K562 (cell line): ENCODE data around the gene LRP1-AS. TPM values are rescaled to one million over a fixed set of nuclear protein-coding genes. Genes with fewer than 3 reads are reported as not detected.
A peak's percentile ranks its signal among the peaks of the same experiment; 100 is the strongest.

Experiments
- CCAR2 ChIP-seq: fragments of 200-400 bp; formaldehyde crosslinking; IDR thresholded peaks from 2 replicates; pipeline ENCODE4 v1.6.1; 2017; ENCODE audit warnings: mild to moderate bottlenecking, low read depth, low read length
- DIDO1 ChIP-seq: fragments of 450-650 bp; IDR thresholded peaks from 2 replicates; pipeline ENCODE4 v1.6.1; 2016; ENCODE audit warnings: low read depth, missing biosample characterization, missing genetic modification characterization
- EHMT2 ChIP-seq: fragments of 450-650 bp; IDR thresholded peaks from 2 replicates; pipeline ENCODE4 v1.6.1; 2018; ENCODE audit warnings: antibody characterized with exemption
- HLTF ChIP-seq: fragments of 450-650 bp; IDR thresholded peaks from 2 replicates; pipeline ENCODE4 v1.6.1; 2016
- IFI16 ChIP-seq: fragments of 250-450 bp; sonication (Bioruptor Pico); IDR thresholded peaks from 2 replicates; pipeline ENCODE4 v2.1.2; 2022; ENCODE audit warnings: mild to moderate bottlenecking, inconsistent platforms
- JUND ChIP-seq, 2 experiments: IDR thresholded peaks; 2 replicates in 1 of 2; 3 replicates in 1 of 2; pipeline ENCODE4 v1.6.1; 2011; ENCODE audit warnings: borderline replicate concordance in 2 of 2, low read depth in 2 of 2, low read length in 2 of 2, improper control_type of control experiment in 1 of 2, missing biosample characterization in 1 of 2, missing genetic modification characterization in 1 of 2, missing genetic modification reagents in 1 of 2
- MECOM ChIP-seq: fragments of 250-450 bp; sonication (Bioruptor Pico); IDR thresholded peaks from 2 replicates; pipeline ENCODE4 v1.8.0; 2022; ENCODE audit warnings: inconsistent platforms
- MIER1 ChIP-seq: fragments of 450-650 bp; IDR thresholded peaks from 2 replicates; pipeline ENCODE4 v1.6.1; 2016; ENCODE audit warnings: antibody characterized with exemption, mild to moderate bottlenecking, low read depth
- NR3C1 ChIP-seq: sonication (generic); formaldehyde crosslinking; IDR thresholded peaks from 2 replicates; pipeline ENCODE4 v1.8.1; 2022; ENCODE audit warnings: missing genetic modification reagents
- POLR3A ChIP-seq: IDR thresholded peaks from 2 replicates; pipeline ENCODE4 v1.6.1; 2011; ENCODE audit warnings: borderline replicate concordance, mild to moderate bottlenecking, moderate library complexity; ENCODE audit not compliant: insufficient read length, insufficient read depth; ENCODE audit errors: extremely low read depth
- PPARD ChIP-seq: fragments of 250-450 bp; sonication (Bioruptor Pico); IDR thresholded peaks from 2 replicates; pipeline ENCODE4 v1.8.0; 2022; ENCODE audit warnings: inconsistent platforms, mild to moderate bottlenecking, moderate library complexity
- SMARCB1 ChIP-seq: IDR thresholded peaks from 2 replicates; pipeline ENCODE4 v1.6.1; 2011; ENCODE audit warnings: improper control_type of control experiment, low read depth; ENCODE audit not compliant: insufficient read length
- SRSF1 ChIP-seq: fragments of 200-400 bp; formaldehyde crosslinking; IDR thresholded peaks from 2 replicates; pipeline ENCODE4 v1.6.1; 2017; ENCODE audit warnings: mild to moderate bottlenecking, low read depth, low read length, moderate library complexity
- TBL1XR1 ChIP-seq, 2 experiments: IDR thresholded peaks; 2 replicates each; pipeline ENCODE4 v1.6.1; 2012; ENCODE audit warnings: improper control_type of control experiment in 2 of 2, low read length in 2 of 2, mild to moderate bottlenecking in 1 of 2
- XRCC3 ChIP-seq: fragments of 450-650 bp; IDR thresholded peaks from 2 replicates; pipeline ENCODE4 v1.6.1; 2017; ENCODE audit warnings: mild to moderate bottlenecking, moderate library complexity
- ZFPM2 ChIP-seq: fragments of 250-450 bp; sonication (Bioruptor Pico); IDR thresholded peaks from 2 replicates; pipeline ENCODE4 v1.5.1; 2022; ENCODE audit warnings: mild to moderate bottlenecking
- ZFX ChIP-seq: sonication (generic); formaldehyde crosslinking; IDR thresholded peaks from 2 replicates; pipeline ENCODE4 v1.8.0; 2022; ENCODE audit warnings: mild to moderate bottlenecking, missing genetic modification reagents, moderate library complexity
- ZNF584 ChIP-seq: fragments of 200-800 bp; sonication (Bioruptor generic); IDR thresholded peaks from 2 replicates; pipeline ENCODE4 v1.6.1; 2016; ENCODE audit warnings: low read depth, mild to moderate bottlenecking, missing genetic modification characterization, missing compliant biosample characterization
- ZNF766 ChIP-seq: fragments of 200-800 bp; sonication (Bioruptor generic); conservative IDR thresholded peaks from 2 replicates; pipeline ENCODE4 v1.6.1; 2016; ENCODE audit warnings: missing genetic modification characterization, missing compliant biosample characterization
- polyA plus RNA-seq, 8 experiments: library from polyadenylated mRNA; depleted of rRNA in 4 of 8; stranded (reverse) in 5 of 8; unstranded in 3 of 8; fragments of >200 nt; fragmentation: Nextera tagmentation in 2 of 8; fragmentation: Illumina TruSeq in 1 of 8; extraction: Ambion mirVana in 2 of 8; extraction: Trizol in 1 of 8; gene quantifications; 2 replicates each; pipeline versions ENCODE4 v1.2.1 to v1.2.3, GENCODE V29; 2011 to 2014; ENCODE audit warnings: inconsistent platforms in 1 of 8, missing spikeins in 1 of 8
- total RNA-seq, 7 experiments: library from RNA; depleted of rRNA in 6 of 7; stranded (reverse); fragments of >200 nt in 6 of 7; fragmentation: Illumina TruSeq in 2 of 7; extraction: Trizol in 2 of 7; gene quantifications; 2 replicates each; pipeline versions ENCODE4 v1.2.1 to v1.2.3, GENCODE V29; 2011 to 2021; ENCODE audit warnings: low replicate concordance in 1 of 7
- TF ChIP-seq, protein P1 (sequence below): fragments of 450-650 bp; conservative IDR thresholded peaks from 2 replicates; pipeline ENCODE4 v1.6.1; 2016; ENCODE audit warnings: missing genetic modification characterization, low read depth, mild to moderate bottlenecking, missing compliant biosample characterization, moderate library complexity
- TF ChIP-seq, protein P2 (sequence below), 2 experiments: fragments of 250-450 bp in 1 of 2; fragments of 450-650 bp in 1 of 2; sonication (Bioruptor Pico) in 1 of 2; IDR thresholded peaks; 2 replicates each; pipeline versions ENCODE4 v1.6.1 to v1.8.0; 2016 to 2021; ENCODE audit warnings: mild to moderate bottlenecking in 2 of 2, moderate library complexity in 2 of 2, missing compliant biosample characterization in 1 of 2, missing genetic modification characterization in 1 of 2
- TF ChIP-seq, protein P3 (sequence below), 2 experiments: fragments of 450-650 bp in 1 of 2; sonication (generic) in 1 of 2; formaldehyde crosslinking; conservative IDR thresholded peaks; 2 replicates each; pipeline versions ENCODE4 v1.4.0 to v1.8.1; 2020 to 2022; ENCODE audit warnings: mild to moderate bottlenecking in 1 of 2, missing genetic modification reagents in 1 of 2
- TF ChIP-seq, protein P4 (sequence below): fragments of 250-450 bp; sonication (Bioruptor Pico); IDR thresholded peaks from 2 replicates; pipeline ENCODE4 v1.8.0; 2021; ENCODE audit warnings: borderline replicate concordance, mild to moderate bottlenecking, moderate library complexity; ENCODE audit not compliant: poor library complexity, severe bottlenecking

LRP1-AS gene
- total and polyA plus RNA-seq, 9 of the 15 experiments (the other 6 are each of a cell fraction or from before 2014, with no cell fraction given): not detected

DNA sequence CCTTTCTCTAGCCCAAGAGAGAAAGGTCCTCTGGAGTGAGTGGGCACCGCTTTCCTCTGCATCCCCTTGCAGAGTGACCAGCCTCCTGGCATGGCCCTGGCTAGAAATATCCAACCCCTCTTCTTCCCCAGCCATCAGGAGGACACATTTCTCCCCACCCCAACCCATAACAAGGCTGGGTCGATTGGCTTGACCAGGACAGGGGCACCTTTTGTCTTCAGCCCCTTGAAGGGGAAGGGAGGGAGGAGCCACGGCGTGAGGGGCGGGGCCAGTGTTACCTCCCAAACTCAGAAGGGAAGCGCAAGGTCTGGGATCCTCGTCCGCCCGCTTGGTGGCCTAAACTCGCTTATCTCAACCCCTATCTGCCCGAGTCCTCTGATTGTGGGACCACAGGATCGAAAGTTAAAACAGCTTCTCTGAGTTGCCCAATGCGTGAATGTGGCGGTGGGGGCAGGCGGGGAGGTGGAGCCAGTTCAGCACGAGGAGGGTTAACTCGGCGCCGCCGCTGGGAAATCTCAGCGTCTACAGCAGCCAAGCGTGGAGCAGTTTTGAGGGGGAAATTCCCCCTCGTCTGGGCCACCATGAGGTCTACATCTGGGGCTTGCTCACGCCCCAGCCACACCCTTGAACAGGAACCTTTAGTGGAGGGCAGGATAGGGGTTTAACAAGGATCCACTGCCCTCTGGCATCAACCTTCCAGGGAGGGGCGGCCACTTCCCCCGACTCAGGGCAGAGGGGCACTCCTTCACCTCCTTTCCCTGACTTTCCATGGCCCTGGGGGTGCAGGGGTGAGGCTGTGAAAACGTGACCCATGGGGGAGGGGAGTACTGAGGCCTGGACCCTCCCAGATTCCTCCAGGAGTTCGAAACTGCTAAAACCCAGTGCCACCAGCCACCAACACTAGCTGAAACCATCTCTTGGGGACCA, 37.1 kb downstream of the LRP1-AS start (continued):
- TF ChIP-seq, protein P1, sequence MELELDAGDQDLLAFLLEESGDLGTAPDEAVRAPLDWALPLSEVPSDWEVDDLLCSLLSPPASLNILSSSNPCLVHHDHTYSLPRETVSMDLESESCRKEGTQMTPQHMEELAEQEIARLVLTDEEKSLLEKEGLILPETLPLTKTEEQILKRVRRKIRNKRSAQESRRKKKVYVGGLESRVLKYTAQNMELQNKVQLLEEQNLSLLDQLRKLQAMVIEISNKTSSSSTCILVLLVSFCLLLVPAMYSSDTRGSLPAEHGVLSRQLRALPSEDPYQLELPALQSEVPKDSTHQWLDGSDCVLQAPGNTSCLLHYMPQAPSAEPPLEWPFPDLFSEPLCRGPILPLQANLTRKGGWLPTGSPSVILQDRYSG (tag): no peak
- no peak for TF ChIP-seq DIDO1
- TF ChIP-seq ZFX: no peak
- no peak for TF ChIP-seq HLTF
- no peak for TF ChIP-seq XRCC3
- TF ChIP-seq POLR3A: no peak
- no peak for TF ChIP-seq ZFPM2 (CRISPR knock-in tag)
- TF ChIP-seq IFI16 (CRISPR knock-in tag): no peak
- TF ChIP-seq ZNF584: no peak
- TF ChIP-seq CCAR2: no peak
- TF ChIP-seq SRSF1: no peak
- TF ChIP-seq SMARCB1: no peak
- no peak for TF ChIP-seq PPARD
- TF ChIP-seq, protein P2, sequence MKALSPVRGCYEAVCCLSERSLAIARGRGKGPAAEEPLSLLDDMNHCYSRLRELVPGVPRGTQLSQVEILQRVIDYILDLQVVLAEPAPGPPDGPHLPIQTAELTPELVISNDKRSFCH (CRISPR knock-in tag; IDR thresholded peaks at IDR 0.05): no peak
- TF ChIP-seq, protein P2 (tag; IDR thresholded peaks at IDR 0.05): no peak
- no peak for TF ChIP-seq EHMT2
- TF ChIP-seq, protein P3, sequence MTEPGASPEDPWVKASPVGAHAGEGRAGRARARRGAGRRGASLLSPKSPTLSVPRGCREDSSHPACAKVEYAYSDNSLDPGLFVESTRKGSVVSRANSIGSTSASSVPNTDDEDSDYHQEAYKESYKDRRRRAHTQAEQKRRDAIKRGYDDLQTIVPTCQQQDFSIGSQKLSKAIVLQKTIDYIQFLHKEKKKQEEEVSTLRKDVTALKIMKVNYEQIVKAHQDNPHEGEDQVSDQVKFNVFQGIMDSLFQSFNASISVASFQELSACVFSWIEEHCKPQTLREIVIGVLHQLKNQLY (CRISPR knock-in tag; conservative IDR thresholded peaks at IDR 0.05): no peak
- 0 out of 2 replicates have a peak, but pooled peaks have one; percentile 37 for TF ChIP-seq ZNF766
- no peak for TF ChIP-seq MECOM (CRISPR knock-in tag)
- no peak for TF ChIP-seq MIER1
- no peak for TF ChIP-seq NR3C1
- no peak for TF ChIP-seq TBL1XR1 (IDR thresholded peaks at IDR 0.05; ENCODE audit: low read length in 2 of 2)
- TF ChIP-seq, protein P4, sequence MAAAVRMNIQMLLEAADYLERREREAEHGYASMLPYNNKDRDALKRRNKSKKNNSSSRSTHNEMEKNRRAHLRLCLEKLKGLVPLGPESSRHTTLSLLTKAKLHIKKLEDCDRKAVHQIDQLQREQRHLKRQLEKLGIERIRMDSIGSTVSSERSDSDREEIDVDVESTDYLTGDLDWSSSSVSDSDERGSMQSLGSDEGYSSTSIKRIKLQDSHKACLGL (CRISPR knock-in tag): no peak
- TF ChIP-seq JUND (IDR thresholded peaks at IDR 0.05; ENCODE audit: borderline replicate concordance, low read depth, low read length): peak; percentile 36; the same call in 1 of the 2 replicates
- no peak; the same call in 2 of the 3 replicates for TF ChIP-seq JUND (tag; IDR thresholded peaks at IDR 0.05; ENCODE audit: borderline replicate concordance, low read depth, low read length)
